Endodermal cell (in vitro differentiated cells): ENCODE data around the gene OBP2B. TPM values are rescaled to one million over a fixed set of nuclear protein-coding genes. Genes with fewer than 3 reads are reported as not detected.
"Not testable (repeated sequence)": the region's sequence is repeated elsewhere in the genome, so short reads cannot be mapped to it uniquely, and the experiment has no call there.

ENCODE experiments used
- DNase-seq: peaks from one replicate; pipeline ENCODE4 v3.0.0-alpha.2; 2017
- H3K27ac ChIP-seq: 2 replicates; pipeline ENCODE4 v1.5.1; 2013; ENCODE audit warnings: mild to moderate bottlenecking, low read depth, low read length, moderate library complexity
- H3K27me3 ChIP-seq: 2 replicates; pipeline ENCODE4 v1.6.1; 2013; ENCODE audit warnings: mild to moderate bottlenecking, low read length, moderate library complexity; ENCODE audit not compliant: insufficient read depth, control insufficient read depth, poor library complexity, severe bottlenecking
- H3K36me3 ChIP-seq: 2 replicates; pipeline ENCODE4 v1.7.0; 2013; ENCODE audit warnings: mild to moderate bottlenecking, low read length, moderate library complexity; ENCODE audit not compliant: control insufficient read depth, insufficient read depth
- H3K4me1 ChIP-seq: one replicate; pipeline ENCODE4 v1.7.0; 2013; ENCODE audit warnings: low read length; ENCODE audit not compliant: control insufficient read depth, insufficient read depth
- H3K4me3 ChIP-seq: 2 replicates; pipeline ENCODE4 v1.5.1; 2013; ENCODE audit warnings: mild to moderate bottlenecking, low read length, moderate library complexity
- H3K9ac ChIP-seq: 2 replicates; pipeline ENCODE4 v1.6.1; 2013; ENCODE audit warnings: mild to moderate bottlenecking, low read length, moderate library complexity; ENCODE audit not compliant: poor library complexity, severe bottlenecking; ENCODE audit errors: extremely low read depth
- H3K9me3 ChIP-seq: 2 replicates; pipeline ENCODE4 v1.6.1; 2013; ENCODE audit warnings: mild to moderate bottlenecking, low read length, moderate library complexity; ENCODE audit not compliant: control insufficient read depth
- H3K27ac Mint-ChIP-seq: 2 replicates; pipeline ENCODE4 v1.8.0; 2020; ENCODE audit warnings: mixed read lengths
- H3K27me3 Mint-ChIP-seq: 2 replicates; pipeline ENCODE4 v1.8.0; 2021; ENCODE audit warnings: mild to moderate bottlenecking, mixed read lengths; ENCODE audit not compliant: insufficient read depth
- H3K36me3 Mint-ChIP-seq: 2 replicates; pipeline ENCODE4 v1.8.0; 2020; ENCODE audit warnings: low read depth, mixed read lengths
- H3K4me1 Mint-ChIP-seq: 2 replicates; pipeline ENCODE4 v1.8.0; 2020; ENCODE audit warnings: mixed read lengths
- H3K4me3 Mint-ChIP-seq: 2 replicates; pipeline ENCODE4 v1.8.0; 2020; ENCODE audit warnings: mild to moderate bottlenecking, moderate library complexity, mixed read lengths
- H3K9me3 Mint-ChIP-seq: 2 replicates; pipeline ENCODE4 v1.8.0; 2020; ENCODE audit warnings: mild to moderate bottlenecking, mixed read lengths
- CTCF ChIP-seq: fragments of 200-600 bp; sonication (generic); conservative IDR thresholded peaks from 2 replicates; pipeline ENCODE4 v1.5.0; 2021; ENCODE audit warnings: antibody characterized with exemption, mild to moderate bottlenecking
- WGBS, 2 experiments: methylation state at CpG; one replicate each; pipeline versions ENCODE4 v1.1.5 to v1.1.7; 2013; ENCODE audit warnings: missing lambda C conversion rate in 2 of 2, mixed read lengths in 1 of 2; ENCODE audit not compliant: insufficient coverage in 1 of 2, insufficient read length in 1 of 2; 5-methylcytosine and 5-hydroxymethylcytosine counted together
- total RNA-seq, 2 donors: library from RNA; stranded (reverse); fragmentation: NEBNext Ultra II Directional in 1 of 2; extraction: Animal tissue kit (Norgen Biotek cat#: 25700) in 1 of 2; gene quantifications; 2 replicates in 1 of 2; 3 replicates in 1 of 2; pipeline ENCODE4 v1.2.1, GENCODE V29; 2021

The OBP2B gene
- total RNA-seq, 2 donors from 2014 or later: not detected

- no peaks in the 10 kb centered on the region for H3K9me3 Mint-ChIP-seq
- no peak overlapping the region for H3K4me3 Mint-ChIP-seq
- no peaks in the 10 kb centered on the region for H3K36me3 Mint-ChIP-seq
- no peaks in the 10 kb centered on the region for H3K9me3 ChIP-seq
- H3K4me1 Mint-ChIP-seq: no peaks in the 10 kb centered on the region
- WGBS, 2 experiments: 84 to 90% methylated on average over 6 to 15 of the region's 16 CpGs
- TF ChIP-seq CTCF: no peak
- DNase-seq: no peak
- H3K27me3 Mint-ChIP-seq: peaks cover 43% of the 10 kb centered on the region
- no peaks in the 10 kb centered on the region for H3K36me3 ChIP-seq
- H3K4me3 ChIP-seq: no peak overlapping the region
- no peak overlapping the region for H3K27ac Mint-ChIP-seq
- H3K9ac ChIP-seq: no peak overlapping the region
- H3K27ac ChIP-seq: no peak overlapping the region
- peaks cover 12% of the 10 kb centered on the region for H3K27me3 ChIP-seq
- no peaks in the 10 kb centered on the region for H3K4me1 ChIP-seq
Measured at GRCh38 chr9:133207540-133208170, 1.4 kb downstream of the OBP2B start.

- no peaks in the 10 kb centered on the region for H3K36me3 ChIP-seq
- no peak overlapping the region for H3K9ac ChIP-seq
- H3K27me3 ChIP-seq: peaks cover 17% of the 10 kb centered on the region
- Mint-ChIP-seq H3K27ac (no peak overlapping the region), H3K4me1 (no peaks in the 10 kb centered on the region), H3K36me3 (no peaks in the 10 kb centered on the region), H3K4me3 (no peak overlapping the region), H3K27me3 (peaks cover 43% of the 10 kb centered on the region), H3K9me3 (no peaks in the 10 kb centered on the region)
- H3K27ac ChIP-seq: no peak overlapping the region
- no peaks in the 10 kb centered on the region for H3K9me3 ChIP-seq
- DNase-seq: no peak
- no peak overlapping the region for H3K4me3 ChIP-seq
- no peak for TF ChIP-seq CTCF
- no peaks in the 10 kb centered on the region for H3K4me1 ChIP-seq
- 90 to 97% methylated on average over 6 to 14 of the region's 14 CpGs for WGBS, 2 experiments
Measured at GRCh38 chr9:133207021-133207531, 2.0 kb downstream of the OBP2B start.

DNA sequence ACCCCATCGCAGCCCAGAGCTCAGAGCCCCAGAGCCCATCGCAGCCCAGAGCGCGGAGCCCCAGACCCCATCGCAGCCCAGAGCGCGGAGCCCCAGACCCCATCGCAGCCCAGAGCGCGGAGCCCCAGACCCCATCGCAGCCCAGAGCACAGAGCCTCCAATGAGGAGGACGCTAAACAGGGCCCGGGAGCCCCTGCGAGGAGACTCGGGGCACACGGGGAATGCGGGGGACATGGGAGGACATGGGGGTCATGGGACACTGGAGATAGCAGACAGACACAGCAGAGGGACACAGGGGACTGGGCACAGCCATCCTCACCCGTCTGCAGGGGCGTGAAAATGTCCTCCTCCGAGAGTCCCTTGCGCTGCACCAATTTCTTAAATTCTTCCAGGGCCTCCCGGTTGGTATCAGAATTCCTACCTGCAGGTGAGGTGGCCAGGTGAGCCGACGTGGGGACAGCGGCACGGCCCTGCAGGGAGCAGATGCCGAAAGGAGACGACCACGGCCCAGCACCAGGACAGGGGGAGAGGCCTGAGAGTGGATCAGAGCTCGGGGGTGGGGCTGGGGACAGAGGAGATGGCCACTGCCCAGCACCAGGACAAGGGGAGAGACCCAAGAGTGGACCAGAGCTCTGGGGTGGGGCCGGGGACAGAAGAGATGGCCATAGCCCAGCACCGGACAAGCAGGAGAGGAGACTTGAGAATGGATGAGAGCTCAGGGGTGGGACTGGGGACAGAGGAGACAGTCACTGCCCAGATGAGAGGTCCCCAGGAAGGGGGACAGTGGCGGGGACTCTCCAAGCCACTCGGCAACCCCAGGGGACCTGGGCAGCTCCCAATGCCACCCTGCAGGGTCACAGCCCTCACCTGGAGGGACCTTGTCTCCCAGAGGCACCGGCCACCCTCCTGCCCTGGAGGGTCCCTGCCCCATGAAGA, 2.8 kb downstream of the OBP2B start:
- Mint-ChIP-seq H3K4me3 (no peak overlapping the region), H3K27ac (no peak overlapping the region), H3K27me3 (peaks cover 42% of the 10 kb centered on the region), H3K4me1 (no peaks in the 10 kb centered on the region), H3K36me3 (no peaks in the 10 kb centered on the region), H3K9me3 (no peaks in the 10 kb centered on the region)
- H3K27me3 ChIP-seq: peaks cover 14% of the 10 kb centered on the region
- no peak overlapping the region for H3K27ac ChIP-seq
- H3K4me1 ChIP-seq: no peaks in the 10 kb centered on the region
- DNase-seq: no peak
- no peak overlapping the region for H3K4me3 ChIP-seq
- no peaks in the 10 kb centered on the region for H3K9me3 ChIP-seq
- TF ChIP-seq CTCF: no peak
- 89 to 90% methylated on average over 18 to 35 of the region's 35 CpGs for WGBS, 2 experiments
- no peaks in the 10 kb centered on the region for H3K36me3 ChIP-seq
- H3K9ac ChIP-seq: no peak overlapping the region

DNA sequence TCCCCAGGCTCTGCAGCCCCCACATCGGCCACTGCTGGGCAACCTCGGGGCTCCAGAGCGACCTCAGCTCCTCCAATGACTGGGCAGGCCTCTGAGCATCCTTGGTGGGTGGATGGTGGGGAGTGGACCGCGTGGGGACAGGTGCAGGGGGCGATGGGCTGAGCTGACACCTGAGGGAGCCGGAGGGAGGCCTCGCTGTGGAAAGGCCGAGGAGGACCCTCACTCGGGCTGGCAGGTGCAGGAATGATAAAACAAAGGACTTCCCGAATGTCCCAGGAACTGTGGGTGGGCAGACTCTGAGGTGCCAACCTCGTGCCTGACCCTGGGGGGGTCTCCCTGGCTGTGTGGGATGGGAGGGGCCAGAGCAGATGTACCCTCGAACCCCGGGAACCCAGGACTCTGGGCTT, 3.6 kb downstream of the OBP2B start:
- H3K9me3 ChIP-seq, H3K4me1 Mint-ChIP-seq, H3K36me3 ChIP-seq, H3K9me3 Mint-ChIP-seq, H3K36me3 Mint-ChIP-seq, H3K4me3 ChIP-seq, H3K4me1 ChIP-seq, H3K4me3 Mint-ChIP-seq, H3K27me3 ChIP-seq, H3K27ac Mint-ChIP-seq, DNase-seq, H3K27ac ChIP-seq, H3K9ac ChIP-seq: not testable (repeated sequence)
- WGBS, 2 experiments: 73 to 89% methylated on average over 4 to 14 of the region's 14 CpGs
- H3K27me3 Mint-ChIP-seq: peaks cover 42% of the 10 kb centered on the region
